ENCODE results near the gene NEUROG3.

Gene NEUROG3, protein sequence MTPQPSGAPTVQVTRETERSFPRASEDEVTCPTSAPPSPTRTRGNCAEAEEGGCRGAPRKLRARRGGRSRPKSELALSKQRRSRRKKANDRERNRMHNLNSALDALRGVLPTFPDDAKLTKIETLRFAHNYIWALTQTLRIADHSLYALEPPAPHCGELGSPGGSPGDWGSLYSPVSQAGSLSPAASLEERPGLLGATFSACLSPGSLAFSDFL

DNA sequence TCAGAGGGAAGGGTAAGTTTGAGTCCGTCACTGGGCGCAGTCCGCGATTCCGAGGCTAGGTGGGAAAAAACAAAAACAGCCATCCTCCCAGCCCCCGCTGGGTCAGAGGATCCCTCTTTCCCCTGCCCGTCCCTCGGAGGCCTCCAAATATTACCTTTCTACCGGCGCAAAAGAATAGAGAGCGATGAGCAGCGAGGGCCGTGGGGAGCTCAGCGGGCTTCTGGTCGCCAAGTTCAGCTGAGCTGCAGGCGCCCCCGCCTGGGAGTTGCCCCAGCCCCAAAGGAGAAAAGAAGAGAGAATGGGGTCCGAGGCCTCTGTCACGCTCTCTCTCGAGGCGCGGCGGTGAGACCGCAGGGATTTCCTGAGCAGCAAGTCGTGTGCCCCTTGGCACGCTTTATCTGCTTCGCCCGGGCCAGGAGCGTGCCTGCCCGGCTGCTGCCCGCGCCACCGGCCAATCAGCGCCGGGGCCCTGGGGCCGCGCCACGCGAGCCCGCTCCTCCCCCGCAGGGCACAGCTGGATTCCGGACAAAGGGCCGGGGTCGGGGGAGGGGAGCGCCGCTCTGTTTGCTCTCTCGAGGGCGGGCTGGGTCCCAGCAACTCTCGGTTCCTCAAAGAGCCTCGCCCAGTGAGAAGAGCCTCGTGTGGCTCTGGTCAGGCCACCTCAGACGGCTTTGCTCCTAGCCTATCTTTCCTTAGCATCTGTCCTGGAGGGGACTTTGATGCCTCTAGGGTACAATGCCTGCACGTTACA, at the start of gene NEUROG3:
NEUROG3 (minus strand) TSS at position 367 of the 751 bp plus-strand sequence. CDS start 379 bp downstream, outside the sequence.
- DNase-seq, result no peak

DNA sequence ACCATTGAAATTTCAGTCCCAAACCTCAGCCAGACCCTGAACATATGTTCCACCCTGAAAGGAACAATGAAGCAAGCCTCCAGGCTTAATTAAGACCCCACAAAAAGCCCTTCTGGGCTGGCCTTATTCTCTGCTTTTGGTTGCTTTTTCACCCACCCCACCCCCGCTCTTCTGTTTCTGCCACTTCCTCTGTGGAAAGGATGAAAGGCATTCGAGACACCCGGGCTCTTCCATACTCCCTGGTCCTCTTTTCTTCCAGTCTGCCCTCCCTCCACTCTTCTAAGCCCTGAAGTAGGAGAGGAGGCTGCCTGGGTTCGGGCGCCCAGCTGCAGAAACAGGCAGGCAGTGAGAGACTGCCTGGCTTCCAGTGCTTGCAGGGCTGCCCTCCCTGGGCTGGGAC, 47.4 kb upstream of the NEUROG3 start:
- peak in 1 of 6 experiments; percentile 25 for DNase-seq

DNA sequence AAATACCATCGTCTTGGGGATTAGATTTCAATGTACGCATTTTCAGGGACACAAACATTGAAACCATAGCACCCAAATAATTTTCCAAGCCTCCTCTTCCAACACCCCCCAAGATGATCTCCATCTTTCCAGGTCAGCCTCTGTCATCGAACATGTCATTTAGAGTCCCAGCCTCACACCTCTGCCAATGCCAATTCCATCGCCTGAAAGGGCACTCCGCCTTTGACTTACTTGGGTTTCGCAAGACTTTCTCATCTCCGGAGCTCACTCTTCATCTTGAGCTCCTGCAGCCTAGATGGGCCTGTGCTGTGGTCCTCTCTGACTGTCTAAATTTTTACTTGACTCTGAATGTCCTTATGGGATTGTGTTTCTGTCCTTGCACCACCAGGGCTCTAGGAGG, 46.4 kb upstream of the NEUROG3 start:
- DNase-seq, result no peak

DNA sequence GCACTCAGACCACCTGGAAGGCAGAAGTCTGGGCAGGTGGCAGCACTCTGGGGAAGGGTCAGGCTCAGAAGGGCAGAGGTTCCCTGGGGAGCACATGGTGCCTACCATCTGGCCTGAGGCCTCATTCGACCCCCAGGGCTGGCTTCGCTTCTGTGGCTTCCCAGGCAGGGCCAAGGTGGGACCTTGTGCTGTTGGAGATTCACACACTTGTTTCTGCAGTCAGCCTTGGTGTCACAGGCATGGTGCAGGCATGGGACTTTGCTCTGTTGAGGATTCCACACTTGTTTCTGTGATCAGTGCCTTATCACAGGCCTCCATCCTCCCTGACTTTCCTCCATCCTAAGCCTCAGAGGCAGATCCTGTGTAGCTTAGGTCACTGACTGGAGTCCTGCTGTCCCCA, 45.5 kb upstream of the NEUROG3 start:
- no peak for DNase-seq

DNA sequence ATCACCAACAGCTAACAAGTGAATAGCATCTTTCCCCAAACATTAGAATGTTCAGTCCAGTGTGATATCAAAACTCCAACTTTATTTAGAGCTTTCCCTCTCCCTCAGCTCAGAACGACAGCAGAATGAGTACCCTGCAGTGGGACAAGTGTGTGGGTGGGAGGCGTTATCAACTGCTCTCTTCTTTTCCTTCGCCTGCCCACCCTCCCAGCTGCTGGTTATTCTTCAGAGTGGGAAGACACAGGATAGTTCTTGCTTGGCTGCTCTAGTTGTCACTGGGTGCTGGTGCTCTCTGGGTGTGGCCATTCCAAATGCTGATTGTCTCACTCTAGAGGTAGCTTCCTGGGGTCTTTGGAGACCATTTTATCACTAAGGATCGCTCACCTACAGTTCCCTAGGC, 43.1 kb upstream of the NEUROG3 start:
- no peak for DNase-seq

DNA sequence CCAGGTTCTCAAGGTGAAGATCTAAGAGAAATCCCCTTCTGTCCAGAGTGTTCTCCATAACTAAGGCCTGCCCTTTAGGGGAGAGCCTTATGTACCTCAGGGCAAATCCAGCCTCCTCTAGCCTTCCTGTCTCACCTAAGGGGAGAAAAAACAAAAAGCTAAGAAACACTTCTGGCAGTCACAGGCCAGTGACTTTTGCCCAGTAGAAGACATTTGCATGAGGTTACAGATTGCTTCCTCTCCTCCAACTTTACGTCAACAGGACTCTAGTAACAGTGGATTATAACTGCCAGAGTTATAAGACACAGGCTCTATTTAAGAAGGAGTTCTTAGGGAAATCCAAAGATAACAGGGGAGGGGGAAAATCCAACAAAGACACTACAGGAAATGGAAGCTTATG, 40.9 kb upstream of the NEUROG3 start:
- no peak for DNase-seq

DNA sequence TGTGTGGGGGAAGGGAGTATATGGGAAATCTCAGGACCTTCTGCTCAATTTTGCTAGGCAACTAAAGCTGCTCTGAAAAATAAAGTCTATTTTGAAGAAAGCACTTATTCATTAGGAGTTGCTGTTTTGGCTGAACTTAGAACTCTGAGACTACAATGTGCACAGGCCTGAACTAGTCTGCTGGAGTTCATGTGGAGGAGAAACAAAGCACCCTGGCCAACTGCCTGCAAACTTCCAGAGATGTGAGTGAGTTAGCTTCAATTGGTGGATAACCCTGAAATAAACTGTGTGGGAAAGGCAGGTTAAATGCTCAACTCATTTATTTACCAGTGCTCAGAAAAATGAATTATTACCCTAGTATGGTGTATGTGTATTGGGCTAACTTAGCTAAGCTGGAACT, 39.5 kb upstream of the NEUROG3 start:
- DNase-seq, result no peak

DNA sequence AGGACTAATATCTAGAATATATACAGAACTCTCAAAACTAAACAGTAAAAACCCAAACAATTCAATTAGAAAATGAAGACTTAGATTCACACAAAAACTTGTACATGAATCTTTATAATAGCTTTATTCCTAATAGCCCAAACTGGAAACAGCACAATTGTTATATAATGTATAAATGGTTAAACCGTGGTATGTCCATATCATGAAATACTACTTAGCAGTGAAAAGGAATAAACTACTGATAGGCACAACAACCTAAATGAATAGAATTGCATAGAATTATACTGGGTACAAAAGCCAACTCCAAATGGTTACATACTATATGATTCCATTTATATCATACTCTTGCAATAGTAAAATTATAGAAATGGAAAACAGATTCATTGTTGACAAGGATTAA, 35.9 kb upstream of the NEUROG3 start:
- DNase-seq, result no peak

DNA sequence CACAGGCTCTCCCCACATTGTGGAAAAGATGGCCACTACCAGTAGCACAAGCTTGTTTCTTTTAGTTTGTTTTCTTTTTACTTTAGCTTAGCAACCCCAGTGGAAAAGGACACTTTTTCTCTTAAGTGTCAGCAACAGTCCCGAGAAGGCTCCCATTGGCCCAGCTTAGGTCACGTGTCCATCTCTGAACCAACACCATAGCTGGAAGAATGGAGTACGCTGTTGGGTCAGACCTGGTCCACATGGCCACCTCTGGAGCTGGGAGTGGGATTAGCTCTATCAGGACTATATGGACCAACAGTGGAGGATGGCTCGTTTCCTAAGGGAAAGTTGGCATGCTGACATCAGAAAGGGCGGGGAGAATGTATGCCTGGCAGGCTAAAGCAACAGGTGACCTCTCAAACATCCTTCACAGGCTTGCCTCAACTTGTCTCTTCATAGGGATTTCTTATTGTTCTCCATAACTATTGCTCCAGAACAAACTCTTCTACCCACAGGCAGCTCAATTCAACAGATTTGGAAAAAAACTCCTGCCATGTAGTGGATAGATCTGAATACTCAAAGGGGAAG, 27.6 kb upstream of the NEUROG3 start:
- no peak for DNase-seq

DNA sequence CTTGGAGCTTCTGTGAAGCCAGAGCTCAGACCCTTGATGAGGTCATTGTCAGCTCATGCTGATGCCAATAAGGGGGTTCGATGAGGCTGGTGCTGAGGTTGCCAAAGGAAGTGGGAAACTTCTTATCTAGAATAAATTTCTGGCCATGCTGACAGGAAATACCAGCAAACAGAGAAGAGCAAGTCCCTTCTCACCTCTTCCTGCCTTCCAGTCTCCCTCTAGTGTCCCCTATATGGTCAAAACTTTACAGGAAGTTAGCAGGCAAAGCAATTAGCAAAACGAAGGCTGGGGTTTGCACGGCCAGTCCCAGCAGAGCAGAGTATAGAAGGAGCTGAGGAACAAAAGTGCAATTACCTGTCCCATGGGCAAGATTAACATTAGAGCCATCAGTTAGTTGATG, 15.1 kb upstream of the NEUROG3 start:
- DNase-seq, result no peak

DNA sequence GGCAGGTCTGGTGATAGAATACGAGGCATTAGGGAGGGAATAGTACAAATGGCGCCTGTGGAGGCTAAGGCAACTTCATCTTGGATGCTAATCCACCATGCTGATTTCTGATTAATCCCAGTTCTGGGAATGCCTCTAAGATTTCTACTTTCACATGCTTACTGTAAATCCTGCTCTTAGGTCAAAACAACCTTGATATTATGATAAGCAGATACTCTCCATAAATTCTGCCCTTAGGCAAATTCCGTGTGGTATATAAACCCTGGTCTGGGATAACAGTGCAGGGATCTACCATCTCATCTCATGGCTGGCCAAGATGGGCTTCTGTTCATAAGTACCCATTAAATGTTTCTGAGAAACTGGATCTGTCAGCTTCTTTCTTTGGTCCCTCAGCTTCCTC, 11.4 kb upstream of the NEUROG3 start:
- DNase-seq, result no peak

DNA sequence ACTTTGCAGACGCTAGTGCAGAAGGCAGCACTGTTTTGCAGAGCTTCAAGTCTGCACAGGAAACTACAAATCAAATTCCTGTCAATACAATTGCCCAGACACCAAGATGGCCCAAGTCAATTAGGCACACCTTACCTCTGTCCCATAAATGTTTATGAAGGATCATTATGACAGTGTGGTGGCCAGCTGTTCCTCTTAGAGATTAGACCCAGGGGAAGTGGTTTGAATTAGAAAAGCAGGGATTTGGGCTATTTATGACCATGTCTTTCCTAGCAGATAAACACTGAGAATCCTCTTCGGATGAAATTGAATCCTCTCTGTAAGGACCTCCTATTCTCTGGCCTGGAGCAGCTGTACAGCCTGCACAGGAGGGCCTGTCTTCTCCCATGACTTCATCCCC, 9.9 kb upstream of the NEUROG3 start:
- no peak for DNase-seq

DNA sequence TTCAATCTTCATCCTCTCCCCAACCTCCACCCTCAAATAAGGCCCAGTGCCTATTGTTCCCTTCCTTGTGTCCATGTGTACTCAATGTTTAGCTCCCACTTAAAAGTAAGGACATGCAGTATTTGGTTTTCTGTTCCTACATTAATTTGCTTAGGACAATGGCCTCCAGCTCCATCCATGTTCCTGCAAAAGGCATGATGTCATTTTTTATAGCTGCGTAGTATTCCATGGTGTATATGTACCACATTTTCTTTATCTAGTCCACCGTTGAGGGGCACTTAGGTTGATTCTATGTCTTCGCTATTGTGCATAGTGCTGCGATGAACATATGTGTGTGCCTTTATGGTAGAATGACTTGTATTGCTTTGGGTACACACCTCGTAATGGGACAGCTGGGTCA, 7.2 kb upstream of the NEUROG3 start:
- DNase-seq, result no peak

DNA sequence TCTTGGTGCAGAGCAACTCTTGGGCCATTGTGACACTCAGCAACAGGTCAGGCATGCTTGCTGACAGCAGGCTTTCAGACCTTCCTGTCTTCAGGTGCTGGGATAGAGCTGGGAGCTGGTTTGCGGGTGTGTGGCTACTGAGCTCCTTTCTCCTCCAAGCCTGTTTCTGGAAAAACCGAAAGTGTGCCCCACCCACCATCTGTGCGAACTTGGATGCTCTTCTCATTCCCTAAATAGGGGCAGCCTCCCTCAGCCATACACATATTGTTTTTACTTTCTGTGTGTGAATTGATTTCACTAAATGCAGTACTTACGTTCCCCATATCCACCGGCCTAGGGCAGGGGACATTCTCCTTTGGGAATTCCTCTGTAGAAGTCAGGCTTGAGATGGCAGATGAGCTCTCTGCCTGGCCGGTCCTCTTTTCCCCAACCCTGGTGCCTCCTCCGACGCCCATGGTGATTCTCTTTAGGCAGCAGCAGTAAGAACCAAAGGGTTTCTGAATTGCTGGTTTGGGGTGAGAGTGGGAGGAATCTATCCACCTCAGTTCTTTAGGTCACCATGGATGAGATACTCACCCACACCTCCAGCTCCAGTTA, 6.3 kb upstream of the NEUROG3 start:
- no peak for DNase-seq

DNA sequence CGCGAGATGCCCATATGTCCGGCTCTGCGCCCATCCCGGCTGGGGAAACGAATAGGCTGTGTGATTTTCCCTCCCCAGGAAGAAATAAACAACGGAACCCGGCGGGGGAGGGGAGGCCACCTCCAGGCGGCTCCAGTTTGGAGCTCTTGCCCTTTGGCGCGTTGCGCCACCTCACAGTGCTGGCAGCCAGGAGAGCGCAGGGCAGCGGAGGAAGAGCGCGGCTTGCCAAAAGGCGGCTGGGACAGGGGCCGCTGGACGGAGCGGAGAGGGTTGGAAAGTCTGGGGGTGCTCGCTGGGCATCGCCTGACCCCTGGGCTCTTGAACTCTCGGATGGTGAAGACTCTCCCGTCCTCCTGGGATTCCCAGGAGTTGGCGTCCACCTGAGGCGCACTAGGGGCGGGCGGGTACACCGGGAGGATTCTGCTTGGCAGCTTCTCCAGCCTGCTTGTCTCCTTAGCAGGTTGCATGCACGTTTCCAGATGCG, 5.3 kb upstream of the NEUROG3 start:
- DNase-seq, result no peak

DNA sequence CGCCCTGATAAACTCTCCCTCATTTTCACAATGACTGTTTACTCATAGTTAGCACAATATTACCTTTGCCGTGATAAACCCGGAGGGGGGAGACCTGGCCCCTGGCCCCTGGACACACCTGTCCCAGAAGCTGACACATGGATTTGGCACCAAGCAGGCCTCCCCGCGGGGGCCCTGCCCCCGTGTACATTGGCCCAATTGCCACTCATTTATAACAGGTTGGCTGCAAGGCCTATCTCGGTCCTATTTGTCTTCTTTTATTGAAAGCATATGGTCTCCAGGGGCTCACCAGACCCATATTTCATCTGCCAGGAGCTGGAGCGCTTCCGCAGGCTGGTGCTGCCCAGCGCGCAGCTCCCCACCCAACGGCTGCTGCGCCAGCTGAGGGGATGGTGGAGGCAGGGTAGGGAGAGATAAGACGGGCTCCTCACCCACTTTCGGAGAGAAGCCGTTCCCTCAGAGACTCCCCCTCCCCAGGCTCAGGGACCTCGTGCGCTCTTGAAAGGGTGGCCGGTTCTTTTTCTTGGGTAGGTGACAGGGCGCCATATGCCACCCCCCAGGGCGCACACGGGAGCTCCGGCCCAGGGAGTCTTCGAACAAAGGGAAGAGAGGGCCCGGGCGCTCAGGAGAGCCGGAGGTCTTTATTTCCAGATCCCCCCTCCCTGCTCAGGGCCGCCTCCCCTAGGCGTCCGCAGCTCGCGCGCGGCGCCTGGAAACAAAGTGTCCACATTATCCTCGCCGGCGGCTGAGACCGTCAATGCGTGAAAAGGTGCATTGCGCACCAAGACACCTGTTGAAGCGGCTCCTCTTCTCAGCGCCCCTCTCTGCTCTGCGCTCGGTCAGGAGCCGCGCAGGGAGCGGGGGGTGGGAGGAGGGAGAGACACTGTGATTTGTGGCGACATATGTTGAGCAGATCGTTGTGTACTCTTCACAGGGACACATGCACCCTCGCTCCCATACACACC, 4.3 kb upstream of the NEUROG3 start:
- no peak for DNase-seq

DNA sequence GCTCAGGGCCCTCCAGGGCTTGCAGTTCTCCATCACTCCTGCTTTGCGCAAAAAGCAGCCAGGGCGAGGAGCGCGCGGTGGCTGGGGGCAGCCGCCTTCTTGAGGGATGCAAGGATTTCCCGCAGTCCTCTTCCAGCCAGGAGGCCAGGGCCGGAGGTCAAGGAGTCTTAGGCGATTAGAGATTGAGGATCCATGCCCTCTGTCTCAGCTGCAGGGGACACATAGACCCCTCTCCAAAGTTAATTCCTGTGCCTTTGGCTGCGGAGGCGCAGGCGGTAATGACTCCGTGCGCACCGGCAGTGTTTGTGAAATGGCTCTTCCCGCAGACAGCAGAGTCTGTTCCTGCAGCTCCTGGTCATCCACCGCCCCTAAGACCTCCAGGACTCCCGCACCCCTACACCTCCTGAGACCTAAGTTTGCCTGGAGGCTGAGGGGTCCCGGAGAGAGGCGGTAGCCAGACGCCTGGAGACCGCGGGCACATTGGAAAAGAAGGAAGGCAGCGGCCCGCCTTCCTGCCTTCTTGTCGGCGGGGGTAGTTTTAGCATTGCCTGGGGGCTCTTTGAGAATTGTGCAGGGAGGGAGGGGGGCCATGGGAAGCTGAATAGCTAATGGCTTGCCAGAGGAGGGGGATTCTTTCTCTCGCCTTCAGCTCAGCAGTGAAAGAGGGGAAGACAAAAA, 3.3 kb upstream of the NEUROG3 start:
- no peak for DNase-seq

DNA sequence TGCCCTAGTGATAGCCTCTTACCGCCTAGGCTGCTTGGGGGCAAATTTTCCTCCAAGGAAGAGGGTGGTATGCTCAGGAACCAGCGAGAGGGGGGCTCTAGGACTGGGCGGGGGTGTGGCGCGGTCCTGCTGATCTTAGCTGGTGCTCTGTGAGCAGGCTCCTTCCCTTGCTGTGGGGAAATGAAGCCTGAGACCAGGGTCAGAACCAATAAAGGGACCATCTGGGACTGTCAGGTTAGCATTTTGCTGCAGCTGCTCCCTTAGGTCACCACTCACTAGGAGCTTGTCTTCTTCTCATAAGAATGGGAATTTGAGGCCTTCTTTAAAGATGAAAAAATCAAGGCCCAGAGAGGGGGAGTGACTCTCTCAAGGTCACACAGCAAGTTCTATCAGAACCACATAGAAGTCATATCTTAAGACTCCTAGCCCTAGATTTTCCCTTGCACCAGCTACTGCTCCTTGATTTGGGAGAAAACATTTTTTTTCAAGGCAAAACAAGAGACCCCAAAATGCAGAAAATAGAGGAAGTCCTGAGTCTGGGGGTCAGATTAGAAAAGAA, 2.0 kb upstream of the NEUROG3 start:
- no peak for DNase-seq

DNA sequence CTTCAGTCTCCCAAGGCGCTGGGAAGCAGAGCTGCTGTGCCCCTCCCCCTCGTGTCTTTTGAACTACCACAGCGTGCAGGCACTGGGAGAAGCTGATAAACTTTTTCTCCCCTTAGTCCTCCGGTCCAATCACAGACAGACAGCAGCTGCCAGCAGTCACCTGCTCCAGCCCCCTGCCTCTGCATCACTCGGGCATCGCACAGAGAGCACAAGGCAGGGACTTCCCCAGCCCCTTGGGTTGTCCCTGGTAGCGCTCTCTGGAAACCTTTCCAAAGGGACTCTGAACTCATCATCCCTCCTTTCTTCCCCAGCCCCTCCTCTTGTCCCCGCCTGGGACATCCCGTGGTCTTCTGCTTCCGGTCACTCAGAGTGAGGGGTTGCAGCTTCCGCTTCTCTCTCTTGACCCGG, 1.4 kb upstream of the NEUROG3 start:
- no peak for DNase-seq

DNA sequence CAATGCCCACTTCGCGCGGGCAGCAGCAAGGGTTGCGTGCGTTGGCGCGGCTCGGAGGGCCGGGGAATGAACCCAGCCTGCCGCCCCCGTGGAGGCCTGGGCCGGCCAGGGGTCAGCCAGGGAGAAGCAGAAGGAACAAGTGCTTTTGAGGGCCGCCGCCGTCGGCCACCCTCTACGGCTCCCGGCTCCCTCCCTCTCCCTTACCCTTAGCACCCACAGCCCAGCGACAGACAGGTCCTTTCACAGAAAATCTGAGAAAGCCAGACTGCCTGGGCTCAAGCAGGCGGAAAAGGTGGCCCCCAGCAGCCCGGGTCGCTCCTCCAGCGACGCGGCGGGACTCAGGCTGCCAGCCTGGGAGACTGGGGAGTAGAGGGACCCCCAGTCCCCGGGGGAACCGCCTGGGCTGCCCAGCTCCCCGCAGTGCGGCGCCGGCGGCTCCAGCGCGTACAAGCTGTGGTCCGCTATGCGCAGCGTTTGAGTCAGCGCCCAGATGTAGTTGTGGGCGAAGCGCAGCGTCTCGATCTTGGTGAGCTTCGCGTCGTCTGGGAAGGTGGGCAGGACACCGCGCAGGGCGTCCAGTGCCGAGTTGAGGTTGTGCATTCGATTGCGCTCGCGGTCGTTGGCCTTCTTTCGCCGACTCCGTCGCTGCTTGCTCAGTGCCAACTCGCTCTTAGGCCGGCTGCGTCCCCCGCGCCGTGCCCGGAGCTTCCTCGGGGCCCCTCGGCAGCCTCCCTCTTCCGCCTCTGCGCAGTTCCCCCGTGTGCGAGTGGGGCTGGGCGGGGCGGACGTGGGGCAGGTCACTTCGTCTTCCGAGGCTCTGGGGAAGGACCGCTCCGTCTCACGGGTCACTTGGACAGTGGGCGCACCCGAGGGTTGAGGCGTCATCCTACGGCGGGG, 815 bp downstream of the NEUROG3 start:
- no peak for DNase-seq
